ENCODE data around the gene RANBP17.
A peak's percentile ranks its signal among the peaks of the same experiment; 100 is the strongest.

RANBP17 gene

GRCh38 chr5:171314728-171315385 is 453.0 kb downstream of the RANBP17 start:
- DNase-seq: no peak

- no peak for DNase-seq
Measured at GRCh38 chr5:171315386-171315891, 453.6 kb downstream of the RANBP17 start.

GRCh38 chr5:171315925-171316257 is 454.1 kb downstream of the RANBP17 start:
- no peak for DNase-seq

GRCh38 chr5:171316258-171317121 is 454.7 kb downstream of the RANBP17 start:
- no peak for DNase-seq

- no peak for DNase-seq
Measured at GRCh38 chr5:171317230-171317629, 455.4 kb downstream of the RANBP17 start.

- DNase-seq: no peak
Measured at GRCh38 chr5:171318026-171318425, 456.2 kb downstream of the RANBP17 start.

- no peak for DNase-seq
Measured at GRCh38 chr5:171321447-171321846, 459.6 kb downstream of the RANBP17 start.

GRCh38 chr5:171322527-171322926 is 460.7 kb downstream of the RANBP17 start:
- DNase-seq: no peak

- DNase-seq: no peak
Measured at GRCh38 chr5:171323007-171323406, 461.2 kb downstream of the RANBP17 start.

- no peak for DNase-seq
Measured at GRCh38 chr5:171323806-171324632, 462.2 kb downstream of the RANBP17 start.

- no peak for DNase-seq
Measured at GRCh38 chr5:171330021-171330420, 468.2 kb downstream of the RANBP17 start.

GRCh38 chr5:171335616-171336015 is 473.8 kb downstream of the RANBP17 start:
- no peak for DNase-seq

- DNase-seq: peak in 36 of 58 donors; percentile 3 to 49 (median 14)
Measured at GRCh38 chr5:171336521-171337209, 474.8 kb downstream of the RANBP17 start.

GRCh38 chr5:171337210-171337569 is 475.4 kb downstream of the RANBP17 start:
- DNase-seq: no peak

- DNase-seq: no peak
Measured at GRCh38 chr5:171340042-171340441, 478.2 kb downstream of the RANBP17 start.

- DNase-seq: no peak
Measured at GRCh38 chr5:171340491-171340890, 478.7 kb downstream of the RANBP17 start.

GRCh38 chr5:171342362-171343111 is 480.7 kb downstream of the RANBP17 start:
- DNase-seq: peak in 22 of 58 donors; percentile 0 to 53 (median 9)

GRCh38 chr5:171344936-171345608 is 483.3 kb downstream of the RANBP17 start:
- no peak for DNase-seq

All from anterior cingulate cortex (tissue), 58 donors.